GM21619 (cell line): ENCODE measurements around the gene ATPAF2.

Experiments
- ATAC-seq: cut with Tn5 transposase; IDR thresholded peaks from one replicate; pipeline ENCODE4 v1.9.1; 2021; ENCODE audit not compliant: unreplicated experiment

ATPAF2 gene

GRCh38 chr17:18040261-18040858 lies 1.4 kb upstream of the ATPAF2 start:
- ATAC-seq, result no peak

GRCh38 chr17:18039535-18040260 lies 730 bp upstream of the ATPAF2 start:
- ATAC-seq, result peak; percentile 28

- ATAC-seq, result no peak
Observed at GRCh38 chr17:18038149-18038850, 668 bp downstream of the ATPAF2 start.

- no peak for ATAC-seq
Observed at GRCh38 chr17:18037486-18037885, 1.5 kb downstream of the ATPAF2 start.

- ATAC-seq, result no peak
Observed at GRCh38 chr17:18035704-18036103, 3.3 kb downstream of the ATPAF2 start.

- peak; percentile 54 for ATAC-seq
Observed at GRCh38 chr17:18033442-18034099, 5.4 kb downstream of the ATPAF2 start.

GRCh38 chr17:18031955-18032354 lies 7.0 kb downstream of the ATPAF2 start:
- ATAC-seq, result no peak

GRCh38 chr17:18028952-18029540 lies 9.9 kb downstream of the ATPAF2 start:
- ATAC-seq, result no peak

- no peak for ATAC-seq
Observed at GRCh38 chr17:18028114-18028951, 10.6 kb downstream of the ATPAF2 start.

GRCh38 chr17:18027280-18027679 lies 11.7 kb downstream of the ATPAF2 start:
- no peak for ATAC-seq

GRCh38 chr17:18025945-18026776 lies 12.8 kb downstream of the ATPAF2 start:
- peak; percentile 27 for ATAC-seq

- peak; percentile 80 for ATAC-seq
Observed at GRCh38 chr17:18025241-18025944, 13.6 kb downstream of the ATPAF2 start.

GRCh38 chr17:18021372-18021771 lies 17.6 kb downstream of the ATPAF2 start:
- no peak for ATAC-seq

- no peak for ATAC-seq
Observed at GRCh38 chr17:18020971-18021370, 18.0 kb downstream of the ATPAF2 start.

- ATAC-seq, result no peak
Observed at GRCh38 chr17:18019838-18020154, 19.2 kb downstream of the ATPAF2 start.

GRCh38 chr17:18018411-18018921 lies 20.5 kb downstream of the ATPAF2 start:
- ATAC-seq, result no peak

- no peak for ATAC-seq
Observed at GRCh38 chr17:18017958-18018357, 21.0 kb downstream of the ATPAF2 start.

GRCh38 chr17:18016426-18016825 lies 22.5 kb downstream of the ATPAF2 start:
- ATAC-seq, result no peak

- no peak for ATAC-seq
Observed at GRCh38 chr17:18015593-18015992, 23.4 kb downstream of the ATPAF2 start.
